HCEC 1CT (cell line): ENCODE measurements around the gene DYSF.
"Not testable (repeated sequence)": the region's sequence is repeated elsewhere in the genome, so short reads cannot be mapped to it uniquely, and the experiment has no call there.

Experiments
- DNase-seq: peaks from one replicate; pipeline ENCODE4 v3.0.0-alpha.2; 2017

Gene DYSF

GRCh38 chr2:71453404-71454220 is at the start of gene DYSF:
TSS of gene DYSF (plus strand) at chr2:71453561.
- no peak for DNase-seq

- no peak for DNase-seq
Observed at GRCh38 chr2:71409611-71410010, 43.8 kb upstream of the DYSF start.

DNA sequence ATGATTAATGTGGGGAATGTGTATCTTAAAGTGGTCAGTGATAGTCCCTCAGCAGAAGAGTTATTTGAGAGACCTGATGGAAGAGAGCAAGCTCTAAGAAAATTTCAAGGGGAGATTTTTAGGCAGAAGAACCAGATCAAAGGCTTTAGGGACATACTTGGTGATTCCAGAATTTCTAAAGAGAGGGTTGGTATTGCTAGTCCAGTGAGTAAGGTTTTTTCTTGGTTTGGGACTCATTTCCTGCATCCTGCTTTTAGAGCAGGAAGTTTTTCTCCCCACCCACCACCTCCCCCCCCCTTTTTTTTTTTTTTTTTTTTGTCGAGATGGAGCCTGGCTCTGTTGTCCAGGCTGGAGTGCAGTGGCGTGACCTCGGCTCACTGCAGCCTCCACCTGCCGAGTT is 42.7 kb upstream of the DYSF start:
- peak; percentile 6 for DNase-seq

DNA sequence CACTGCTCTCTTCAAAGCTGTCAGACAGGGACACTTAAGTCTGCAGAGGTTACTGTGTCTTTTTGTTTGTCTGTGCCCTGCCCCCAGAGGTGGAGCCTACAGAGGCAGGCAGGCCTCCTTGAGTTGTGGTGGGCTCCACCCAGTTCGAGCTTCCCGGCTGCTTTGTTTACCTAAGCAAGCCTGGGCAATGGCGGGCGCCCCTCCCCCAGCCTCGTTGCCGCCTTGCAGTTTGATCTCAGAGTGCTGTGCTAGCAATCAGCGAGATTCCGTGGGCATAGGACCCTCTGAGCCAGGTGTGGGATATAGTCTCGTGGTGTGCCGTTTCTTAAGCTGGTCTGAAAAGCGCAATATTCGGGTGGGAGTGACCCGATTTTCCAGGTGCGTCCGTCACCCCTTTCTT is 36.5 kb upstream of the DYSF start:
- not testable (repeated sequence) for DNase-seq

DNA sequence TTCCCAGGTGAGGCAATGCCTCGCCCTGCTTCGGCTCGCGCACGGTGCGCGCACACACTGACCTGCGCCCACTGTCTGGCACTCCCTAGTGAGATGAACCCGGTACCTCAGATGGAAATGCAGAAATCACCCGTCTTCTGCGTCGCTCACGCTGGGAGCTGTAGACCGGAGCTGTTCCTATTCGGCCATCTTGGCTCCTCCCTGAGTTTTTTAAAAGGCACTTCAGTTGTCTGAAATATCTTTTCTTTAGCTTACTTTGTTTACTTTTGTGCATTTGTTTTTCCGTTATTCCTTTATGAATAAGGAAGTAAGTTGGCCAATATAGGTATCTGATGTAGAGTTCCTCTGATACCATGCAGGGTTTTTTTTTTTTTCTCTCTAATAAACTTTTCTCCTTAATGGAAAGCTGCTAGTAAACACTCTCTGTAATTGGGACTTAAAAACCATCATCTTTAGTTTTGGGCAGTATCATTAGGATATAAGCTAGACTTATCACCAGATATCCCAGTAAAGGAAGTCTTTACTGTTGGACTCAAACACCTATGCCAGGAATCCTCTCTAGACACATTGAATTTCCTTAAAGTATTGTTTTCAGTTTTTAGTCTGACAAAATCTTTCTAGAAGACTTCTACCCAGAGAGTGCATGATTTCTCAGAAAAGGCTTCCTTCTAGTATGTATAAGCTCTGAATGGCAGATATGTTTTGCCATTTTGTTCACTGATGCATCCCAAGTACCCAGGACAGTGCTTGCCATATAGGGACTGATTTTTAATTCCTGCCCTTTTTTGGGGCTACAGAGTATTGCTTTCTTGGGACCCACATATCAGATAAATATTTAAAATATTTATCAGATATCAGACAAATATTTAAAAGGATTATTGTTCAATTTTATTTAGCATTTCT is 35.8 kb upstream of the DYSF start:
- DNase-seq: no peak

DNA sequence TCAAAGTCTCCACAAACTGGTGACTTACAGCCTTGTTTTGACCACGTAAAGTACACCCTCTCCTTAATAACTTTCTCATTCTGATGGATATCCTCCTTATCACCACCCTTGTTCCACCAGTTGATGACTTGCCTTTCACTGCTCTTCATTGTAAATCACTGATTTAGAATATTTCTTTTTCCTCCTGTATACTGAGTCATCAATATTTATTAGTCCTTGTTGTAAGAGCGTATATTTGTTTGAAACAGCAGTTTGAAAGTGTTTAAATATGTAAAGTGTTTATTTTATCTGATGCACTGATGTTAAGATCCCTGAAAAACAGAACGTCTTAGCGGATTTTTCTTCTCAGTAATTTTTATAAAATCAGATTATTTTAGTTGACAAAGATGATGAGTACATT is 34.2 kb upstream of the DYSF start:
- DNase-seq: no peak

GRCh38 chr2:71419976-71420375 is 33.4 kb upstream of the DYSF start:
- DNase-seq: peak; percentile 28

DNA sequence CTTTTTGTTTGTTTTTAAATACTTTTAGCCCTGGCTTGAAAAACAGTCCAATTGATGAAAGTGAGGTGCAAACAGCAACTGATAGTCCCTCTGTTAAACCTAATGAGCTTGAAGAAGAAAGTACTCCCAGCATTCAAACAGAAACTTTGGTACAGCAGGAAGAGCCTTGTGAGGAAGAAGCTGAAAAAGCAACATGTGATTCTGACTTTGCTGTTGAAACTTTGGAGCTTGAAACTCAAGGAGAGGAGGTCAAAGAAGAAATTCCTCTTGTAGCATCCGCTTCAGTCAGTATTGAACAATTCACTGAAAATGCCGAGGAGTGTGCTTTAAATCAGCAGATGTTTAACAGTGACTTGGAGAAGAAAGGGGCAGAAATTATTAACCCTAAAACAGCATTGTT is 30.6 kb upstream of the DYSF start:
- no peak for DNase-seq

DNA sequence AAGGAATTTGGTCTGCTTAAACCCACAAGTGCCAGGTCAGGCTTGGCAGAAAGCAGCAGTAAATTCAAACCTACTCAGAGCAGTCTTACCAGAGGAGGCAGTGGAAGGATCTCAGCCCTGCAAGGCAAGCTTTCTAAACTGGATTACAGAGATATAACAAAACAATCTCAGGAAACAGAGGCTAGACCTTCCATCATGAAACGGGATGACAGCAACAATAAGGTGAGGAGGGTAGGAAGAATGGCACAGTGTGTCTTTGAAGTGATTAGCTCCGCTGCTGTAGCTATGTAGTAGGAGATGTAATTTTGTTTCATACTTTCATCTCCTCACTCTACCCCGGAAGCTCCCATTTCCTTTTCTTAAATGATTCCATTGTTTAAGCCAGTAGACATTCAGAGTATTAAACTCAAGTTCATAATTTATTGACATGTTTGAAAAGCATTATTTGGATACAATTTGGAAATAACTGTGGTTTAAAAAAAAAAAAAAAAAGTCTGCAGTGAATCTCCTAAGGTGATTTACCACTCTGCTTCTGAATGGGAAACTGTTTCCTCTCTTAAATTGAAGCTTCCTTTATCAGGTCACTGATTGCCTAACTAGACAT is 29.4 kb upstream of the DYSF start:
- DNase-seq: no peak

DNA sequence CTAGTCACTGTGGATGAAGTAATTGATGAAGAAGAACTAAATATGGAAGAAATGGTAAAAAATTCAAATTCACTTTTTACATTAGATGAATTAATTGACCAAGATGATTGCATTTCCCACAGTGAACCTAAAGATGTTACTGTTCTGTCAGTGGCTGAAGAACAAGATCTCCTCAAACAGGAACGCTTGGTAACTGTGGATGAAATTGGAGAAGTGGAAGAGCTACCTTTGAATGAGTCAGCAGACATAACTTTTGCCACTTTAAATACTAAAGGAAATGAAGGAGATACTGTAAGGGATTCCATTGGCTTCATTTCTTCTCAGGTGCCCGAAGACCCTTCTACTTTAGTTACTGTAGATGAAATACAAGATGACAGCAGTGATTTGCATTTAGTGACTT is 26.6 kb upstream of the DYSF start:
- DNase-seq: no peak

DNA sequence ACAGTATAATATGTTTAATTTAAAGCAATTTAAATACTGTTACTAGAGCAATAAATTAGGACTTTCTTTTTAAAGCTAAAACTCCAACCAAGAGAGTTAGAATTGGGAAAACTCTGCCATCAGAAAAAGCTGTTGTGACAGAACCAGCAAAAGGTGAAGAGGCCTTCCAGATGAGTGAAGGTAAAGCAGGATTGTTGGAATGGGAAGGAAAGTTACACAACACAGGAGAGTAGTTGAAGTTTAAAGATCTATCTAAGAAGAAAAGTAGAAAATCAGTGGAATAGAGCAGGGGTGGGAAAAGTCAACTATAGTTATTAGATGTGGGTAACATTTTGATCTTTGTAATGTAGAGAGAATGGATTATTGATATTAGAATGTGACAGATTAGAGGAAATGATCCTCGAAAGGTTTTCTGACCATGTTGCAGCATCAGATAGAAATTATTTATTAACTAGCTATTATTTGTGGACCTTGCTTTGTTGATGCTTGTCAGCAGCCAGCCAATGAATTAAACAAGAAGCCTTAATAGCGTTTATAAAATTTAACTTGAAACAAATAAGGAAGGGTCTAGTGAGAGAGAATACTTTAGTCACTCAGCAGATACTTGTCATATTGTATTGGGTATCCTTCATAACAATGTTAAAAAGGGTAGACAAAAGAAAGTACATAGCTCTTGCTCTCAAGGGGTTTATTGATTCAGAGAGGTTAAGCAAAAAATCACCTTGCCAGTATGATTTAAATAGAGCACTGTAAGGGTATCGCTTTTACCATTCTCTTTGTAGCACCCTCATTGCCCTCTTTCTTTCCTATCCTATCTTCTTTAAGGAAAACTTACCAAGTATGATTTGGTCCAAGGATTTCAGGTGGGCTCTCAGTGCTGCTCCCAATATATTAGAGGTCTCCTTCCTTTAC is 24.6 kb upstream of the DYSF start:
- no peak for DNase-seq

- DNase-seq: not testable (repeated sequence)
Observed at GRCh38 chr2:71445142-71445541, 8.2 kb upstream of the DYSF start.

DNA sequence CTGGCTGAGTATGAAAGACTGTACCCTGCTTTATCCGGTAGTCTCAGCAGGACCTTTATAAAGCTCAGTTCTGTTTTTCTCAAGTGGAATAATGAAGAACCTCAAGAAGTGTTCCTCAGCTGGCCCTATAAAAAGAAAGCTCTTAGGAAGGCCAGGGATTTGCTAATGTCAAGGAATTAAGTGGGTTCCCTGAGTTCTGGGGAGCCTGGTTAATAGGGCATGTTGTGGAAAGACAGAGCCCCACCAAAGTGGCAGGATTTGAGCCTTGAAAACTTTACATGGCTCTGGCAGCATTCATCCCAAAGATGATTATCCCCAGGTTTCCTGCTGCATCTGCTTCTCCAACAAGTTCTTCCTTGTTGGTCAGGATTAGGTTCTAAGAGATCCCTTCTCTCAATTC is 6.9 kb upstream of the DYSF start:
- no peak for DNase-seq

GRCh38 chr2:71449343-71449742 is 4.0 kb upstream of the DYSF start:
- no peak for DNase-seq

- DNase-seq: no peak
Observed at GRCh38 chr2:71451705-71452104, 1.7 kb upstream of the DYSF start.

DNA sequence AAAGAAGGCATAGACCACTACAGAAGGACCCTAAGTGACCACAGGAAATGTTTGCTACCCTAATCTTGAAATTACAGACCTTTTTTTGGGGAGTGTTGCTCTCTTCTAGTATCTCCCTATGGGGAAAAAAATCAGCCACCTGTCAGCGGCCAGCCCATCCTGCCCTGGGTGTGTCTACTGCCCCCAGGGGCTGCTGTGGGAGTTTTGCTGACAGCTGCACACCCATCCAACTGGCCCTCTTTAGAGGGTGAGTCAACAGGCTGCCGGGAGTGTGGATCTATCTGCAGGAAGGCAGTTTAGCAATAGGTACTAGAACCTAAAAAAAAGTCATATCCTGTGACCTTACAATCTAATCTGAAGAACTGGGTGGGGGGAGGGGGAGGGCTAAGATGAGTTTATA is 796 bp upstream of the DYSF start:
- DNase-seq: peak; percentile 68

DNA sequence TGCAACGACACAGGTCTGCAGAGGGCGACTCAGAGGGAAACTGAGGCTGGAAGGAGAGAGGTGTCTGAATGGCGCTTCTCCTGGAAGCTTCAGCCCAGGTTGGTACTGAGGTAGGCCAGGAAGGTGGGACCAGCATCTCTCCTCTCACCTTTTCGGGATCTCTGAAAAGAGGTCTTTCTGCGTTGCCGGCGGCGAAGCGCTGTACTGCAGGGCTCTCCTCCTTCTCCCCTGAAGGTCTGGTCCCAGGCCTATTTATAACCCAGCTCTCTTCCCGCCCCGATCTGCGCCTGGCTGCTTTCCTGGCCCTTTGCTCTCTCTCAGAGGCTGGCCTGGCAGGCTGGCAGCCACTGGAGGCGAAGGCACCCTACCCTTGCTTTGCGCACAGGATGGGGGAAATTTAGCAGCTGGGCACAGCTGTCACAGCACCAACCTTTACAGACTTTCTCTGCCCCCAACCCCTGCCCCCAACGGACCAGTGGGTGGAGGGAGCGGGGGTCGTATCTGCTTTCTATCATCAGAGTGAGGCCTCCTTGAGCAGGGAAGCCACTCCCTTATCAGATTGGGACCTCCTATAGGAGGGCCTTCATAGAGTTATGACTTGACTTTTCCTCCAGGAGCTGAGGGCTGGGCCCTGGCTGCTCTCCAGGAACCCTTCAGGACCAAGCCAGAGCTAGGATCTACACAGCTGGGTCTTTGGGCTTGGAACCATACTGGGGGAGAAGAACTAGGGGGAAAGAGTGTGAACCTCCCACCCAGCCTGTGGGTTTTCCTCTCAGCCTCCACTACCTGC is 1.1 kb downstream of the DYSF start:
- no peak for DNase-seq

GRCh38 chr2:71455011-71455740 is 1.8 kb downstream of the DYSF start:
- no peak for DNase-seq

GRCh38 chr2:71455741-71456569 is 2.6 kb downstream of the DYSF start:
- no peak for DNase-seq

DNA sequence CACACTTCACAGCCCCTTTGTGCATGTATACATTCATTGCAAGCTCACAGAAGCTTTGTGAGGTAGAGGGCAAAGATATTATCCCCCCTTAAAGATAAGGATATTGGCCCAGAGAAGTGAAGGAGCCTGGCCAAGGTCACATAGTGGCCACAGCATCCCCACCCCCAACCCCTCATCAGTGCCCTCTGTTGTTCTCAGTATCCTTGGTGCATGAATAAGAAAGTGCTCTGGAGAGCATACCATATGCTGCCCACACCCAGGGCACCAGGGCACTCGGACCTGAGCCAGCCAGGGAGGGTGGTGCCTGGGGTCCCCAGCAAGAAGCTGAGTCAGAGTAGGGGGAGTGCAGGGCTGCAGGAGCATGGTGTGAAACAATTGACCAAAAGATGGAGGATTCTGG is 3.3 kb downstream of the DYSF start:
- no peak for DNase-seq
